Embryonic facial prominence (tissue), 1 donor: ENCODE measurements around the gene ADAMTSL3.
"Not testable (repeated sequence)": the region's sequence is repeated elsewhere in the genome, so short reads cannot be mapped to it uniquely, and the experiment has no call there.

Experiments
- DNase-seq: peaks from one replicate; pipeline ENCODE4 v3.0.0-alpha.2; 2016; ENCODE audit errors: extremely low spot score

Gene ADAMTSL3

GRCh38 chr15:83927704-83928391, 273.9 kb downstream of the ADAMTSL3 start:
- DNase-seq = no peak

- DNase-seq = no peak
These were observed 274.4 kb downstream of the ADAMTSL3 start for GRCh38 chr15:83928392-83928734.

GRCh38 chr15:83928878-83929418, 275.0 kb downstream of the ADAMTSL3 start:
- DNase-seq = no peak

- DNase-seq = no peak
These were observed 275.7 kb downstream of the ADAMTSL3 start for GRCh38 chr15:83929619-83930018.

GRCh38 chr15:83930392-83931212, 276.7 kb downstream of the ADAMTSL3 start:
- no peak for DNase-seq

GRCh38 chr15:83935774-83936173, 281.9 kb downstream of the ADAMTSL3 start:
- DNase-seq = no peak

GRCh38 chr15:83940136-83940535, 286.2 kb downstream of the ADAMTSL3 start:
- DNase-seq = no peak

- no peak for DNase-seq
These were observed 289.1 kb downstream of the ADAMTSL3 start for GRCh38 chr15:83943043-83943442.

- DNase-seq = no peak
These were observed 290.0 kb downstream of the ADAMTSL3 start for GRCh38 chr15:83943849-83944404.

- no peak for DNase-seq
These were observed 293.2 kb downstream of the ADAMTSL3 start for GRCh38 chr15:83947156-83947555.

GRCh38 chr15:83954506-83954905, 300.6 kb downstream of the ADAMTSL3 start:
- DNase-seq = no peak

- no peak for DNase-seq
These were observed 301.9 kb downstream of the ADAMTSL3 start for GRCh38 chr15:83955806-83956265.

GRCh38 chr15:83956887-83957286, 303.0 kb downstream of the ADAMTSL3 start:
- no peak for DNase-seq

GRCh38 chr15:83959477-83959876, 305.6 kb downstream of the ADAMTSL3 start:
- DNase-seq = no peak

GRCh38 chr15:83960192-83960829, 306.4 kb downstream of the ADAMTSL3 start:
- no peak for DNase-seq

- DNase-seq = no peak
These were observed 307.4 kb downstream of the ADAMTSL3 start for GRCh38 chr15:83961311-83961710.

GRCh38 chr15:83964967-83965366, 311.0 kb downstream of the ADAMTSL3 start:
- not testable (repeated sequence) for DNase-seq

- DNase-seq = no peak
These were observed 316.5 kb downstream of the ADAMTSL3 start for GRCh38 chr15:83970295-83970890.

- no peak for DNase-seq
These were observed 318.1 kb downstream of the ADAMTSL3 start for GRCh38 chr15:83971992-83972391.

GRCh38 chr15:83973816-83974215, 319.9 kb downstream of the ADAMTSL3 start:
- no peak for DNase-seq

- DNase-seq = no peak
These were observed 324.1 kb downstream of the ADAMTSL3 start for GRCh38 chr15:83977992-83978391.

GRCh38 chr15:83978588-83978987, 324.7 kb downstream of the ADAMTSL3 start:
- DNase-seq = no peak
